Caco-2 (cell line): ENCODE measurements around the gene IQSEC3. TPM values are rescaled to one million over a fixed set of nuclear protein-coding genes. Genes with fewer than 3 reads are reported as not detected.

ENCODE experiments used
- BruUV-seq: library from RNA; stranded (reverse); fragments of 400-500 nt; replicated peaks from 2 replicates; lab custom pipeline; 2021; lab: Mats Ljungman, UMichigan
- CTCF ChIA-PET: fragments of 300-600 bp; sonication (Branson Sonifier 250); formaldehyde crosslinking; loops from one replicate; lab custom pipeline; 2022; ENCODE audit warnings: antibody characterized with exemption; lab: Charles Lee
- POLR2A ChIA-PET: fragments of 300-600 bp; sonication (Branson Sonifier 250); formaldehyde crosslinking; loops from one replicate; lab custom pipeline; 2022; ENCODE audit warnings: antibody characterized with exemption; lab: Charles Lee
- DNase-seq, 2 experiments: peaks; one replicate each; pipeline versions ENCODE4 v3.0.0 to v3.0.0-alpha.2; 2020 to 2022
- H3K27me3 ChIP-seq: replicated peaks from 2 replicates; pipeline ENCODE4 v1.6.0; 2011; ENCODE audit warnings: low read length; ENCODE audit not compliant: control insufficient read depth, insufficient read depth
- H3K36me3 ChIP-seq: 2 replicates; pipeline ENCODE4 v1.5.1; 2011; ENCODE audit warnings: low read length; ENCODE audit not compliant: control insufficient read depth, insufficient read depth
- H3K4me1 ChIP-seq: fragments of 250-450 bp; sonication (Bioruptor Pico); 2 replicates; pipeline ENCODE4 v1.5.1; 2020; ENCODE audit warnings: mild to moderate bottlenecking
- H3K4me3 ChIP-seq: 2 replicates; pipeline ENCODE4 v1.5.1; 2011; ENCODE audit warnings: low read depth, mild to moderate bottlenecking, control low read depth, low read length
- H3K9me3 ChIP-seq: fragments of 250-450 bp; sonication (Bioruptor Pico); 2 replicates; pipeline ENCODE4 v1.5.1; 2020; ENCODE audit warnings: mild to moderate bottlenecking, moderate library complexity
- H3K27ac Mint-ChIP-seq: one replicate; pipeline ENCODE4 v1.8.0; 2022; ENCODE audit warnings: mixed read lengths; ENCODE audit not compliant: unreplicated experiment
- H3K27me3 Mint-ChIP-seq: one replicate; pipeline ENCODE4 v1.8.0; 2022; ENCODE audit warnings: mixed read lengths; ENCODE audit not compliant: insufficient read depth, unreplicated experiment
- H3K36me3 Mint-ChIP-seq: one replicate; pipeline ENCODE4 v1.8.0; 2022; ENCODE audit warnings: mild to moderate bottlenecking, mixed read lengths; ENCODE audit not compliant: insufficient read depth, unreplicated experiment
- H3K4me1 Mint-ChIP-seq: one replicate; pipeline ENCODE4 v1.8.0; 2022; ENCODE audit warnings: low read depth, mixed read lengths; ENCODE audit not compliant: unreplicated experiment
- H3K4me3 Mint-ChIP-seq: one replicate; pipeline ENCODE4 v1.8.0; 2022; ENCODE audit warnings: mild to moderate bottlenecking, moderate library complexity, mixed read lengths; ENCODE audit not compliant: unreplicated experiment
- H3K9me3 Mint-ChIP-seq: one replicate; pipeline ENCODE4 v1.8.0; 2022; ENCODE audit warnings: mixed read lengths; ENCODE audit not compliant: unreplicated experiment
- CTCF ChIP-seq, 2 experiments: fragments of 200-600 bp in 1 of 2; IDR thresholded peaks; 1 replicate in 1 of 2; 2 replicates in 1 of 2; pipeline versions ENCODE4 v1.5.1 to v1.8.0; 2011 to 2022; ENCODE audit warnings: antibody characterized with exemption in 1 of 2, control low read depth in 1 of 2, inconsistent platforms in 1 of 2, low read depth in 1 of 2, low read length in 1 of 2, mild to moderate bottlenecking in 1 of 2, moderate library complexity in 1 of 2; ENCODE audit not compliant: insufficient read depth in 1 of 2, severe bottlenecking in 1 of 2, unreplicated experiment in 1 of 2
- intact Hi-C: fragments of 100-400 bp; cut with micrococcal nuclease; formaldehyde crosslinking; loops from one replicate; pipeline ENCODE4 v1.10.0; 2022; ENCODE audit not compliant: unreplicated experiment
- total RNA-seq: library from RNA; stranded (reverse); gene quantifications from 2 replicates; pipeline ENCODE4 v1.2.3, GENCODE V29; 2022

IQSEC3 gene
- total RNA-seq, 1 experiment from 2014 or later, result 0.59 TPM

DNA sequence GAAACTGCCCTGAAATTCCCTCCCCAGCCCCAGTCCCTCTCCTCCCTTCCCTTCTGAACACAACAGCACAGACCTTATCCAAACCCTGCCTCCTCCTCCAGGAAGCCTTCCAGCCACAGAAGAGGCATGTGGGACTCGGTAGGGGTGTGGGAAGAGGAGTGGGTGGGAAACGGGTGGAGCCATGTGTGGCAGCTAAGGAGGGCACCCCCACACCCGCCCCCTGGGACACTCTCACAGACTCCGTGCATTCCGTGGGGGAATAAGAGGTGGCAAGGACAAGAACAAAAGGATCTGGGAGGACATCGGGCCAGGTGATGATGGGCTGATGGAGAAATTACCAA, 123.0 kb downstream of the IQSEC3 start:
- no peak overlapping the region for H3K27ac Mint-ChIP-seq
- CTCF ChIA-PET, result no interaction called here
- intact Hi-C loops, result no loop called here
- POLR2A ChIA-PET, result no interaction called here
- H3K4me1 Mint-ChIP-seq, result no peaks in the 10 kb centered on the region
- no peak for DNase-seq
- peaks cover 12% of the 10 kb centered on the region for H3K27me3 Mint-ChIP-seq
- H3K36me3 ChIP-seq, result no peaks in the 10 kb centered on the region
- H3K4me3 Mint-ChIP-seq, result no peak overlapping the region
- no peaks in the 10 kb centered on the region for H3K36me3 Mint-ChIP-seq
- no peak for TF ChIP-seq CTCF (IDR thresholded peaks at IDR 0.05; ENCODE audit: insufficient read depth in 1 of 2, low read depth in 1 of 2, low read length in 1 of 2, severe bottlenecking in 1 of 2, unreplicated experiment in 1 of 2)
- H3K4me3 ChIP-seq, result no peak overlapping the region
- no peaks in the 10 kb centered on the region for H3K9me3 Mint-ChIP-seq
- no peaks in the 10 kb centered on the region for H3K4me1 ChIP-seq
- no peaks in the 10 kb centered on the region for H3K27me3 ChIP-seq
- BruUV-seq, result no TSS peak
- H3K9me3 ChIP-seq, result no peaks in the 10 kb centered on the region

GRCh38 chr12:190881-191280, 124.3 kb downstream of the IQSEC3 start:
- Histone ChIP-seq H3K4me3 (no peak overlapping the region), H3K36me3 (no peaks in the 10 kb centered on the region), H3K4me1 (no peaks in the 10 kb centered on the region), H3K27me3 (no peaks in the 10 kb centered on the region), H3K9me3 (no peaks in the 10 kb centered on the region)
- Mint-ChIP-seq H3K4me1 (no peaks in the 10 kb centered on the region), H3K36me3 (no peaks in the 10 kb centered on the region), H3K9me3 (no peaks in the 10 kb centered on the region), H3K4me3 (no peak overlapping the region), H3K27me3 (peaks cover 12% of the 10 kb centered on the region), H3K27ac (no peak overlapping the region)
- no peak for TF ChIP-seq CTCF (IDR thresholded peaks at IDR 0.05; ENCODE audit: insufficient read depth in 1 of 2, low read depth in 1 of 2, low read length in 1 of 2, severe bottlenecking in 1 of 2, unreplicated experiment in 1 of 2)
- BruUV-seq, result no TSS peak
- intact Hi-C loops, result no loop called here
- POLR2A ChIA-PET, result no interaction called here
- DNase-seq, result no peak
- CTCF ChIA-PET, result no interaction called here

DNA sequence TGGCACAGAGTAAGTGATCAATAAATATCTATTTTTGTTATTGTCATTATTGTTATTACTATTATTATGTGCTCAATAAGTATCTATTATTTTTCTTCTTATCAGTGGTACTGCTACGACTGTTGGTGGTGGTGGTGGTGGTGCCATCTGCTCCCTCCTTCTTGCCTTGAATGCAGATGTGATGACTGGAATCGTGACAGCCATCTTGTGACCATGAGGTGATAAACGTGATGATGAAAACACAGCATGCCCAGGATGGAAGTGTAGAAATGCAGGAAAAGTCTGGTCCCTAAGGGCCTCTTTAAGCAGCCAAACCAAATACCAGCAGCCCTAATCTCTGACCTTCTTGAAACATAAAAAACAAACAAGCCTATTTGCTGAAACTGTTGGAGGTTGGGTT, 125.0 kb downstream of the IQSEC3 start:
- Mint-ChIP-seq H3K4me1 (no peaks in the 10 kb centered on the region), H3K36me3 (no peaks in the 10 kb centered on the region), H3K9me3 (no peaks in the 10 kb centered on the region), H3K4me3 (no peak overlapping the region), H3K27me3 (peaks cover 12% of the 10 kb centered on the region), H3K27ac (no peak overlapping the region)
- H3K27me3 ChIP-seq, result no peaks in the 10 kb centered on the region
- no peaks in the 10 kb centered on the region for H3K4me1 ChIP-seq
- no peak for TF ChIP-seq CTCF (IDR thresholded peaks at IDR 0.05; ENCODE audit: insufficient read depth in 1 of 2, low read depth in 1 of 2, low read length in 1 of 2, severe bottlenecking in 1 of 2, unreplicated experiment in 1 of 2)
- no peak for DNase-seq
- H3K9me3 ChIP-seq, result no peaks in the 10 kb centered on the region
- H3K36me3 ChIP-seq, result no peaks in the 10 kb centered on the region
- BruUV-seq, result no TSS peak
- ChIA-PET CTCF (no interaction called here), POLR2A (no interaction called here)
- H3K4me3 ChIP-seq, result no peak overlapping the region
- intact Hi-C loops, result no loop called here
